HTERT RPE-1 (cell line): ENCODE measurements around the gene GLT8D2.
"Not testable (repeated sequence)": the region's sequence is repeated elsewhere in the genome, so short reads cannot be mapped to it uniquely, and the experiment has no call there.

Experiments used
- in situ Hi-C: fragments of 300-500 bp; cut with MboI; formaldehyde crosslinking; loops from 4 replicates; pipeline ENCODE4 v1.14.3; 2020; ENCODE audit warnings: low sequenced_read_pairs

GLT8D2 gene

DNA sequence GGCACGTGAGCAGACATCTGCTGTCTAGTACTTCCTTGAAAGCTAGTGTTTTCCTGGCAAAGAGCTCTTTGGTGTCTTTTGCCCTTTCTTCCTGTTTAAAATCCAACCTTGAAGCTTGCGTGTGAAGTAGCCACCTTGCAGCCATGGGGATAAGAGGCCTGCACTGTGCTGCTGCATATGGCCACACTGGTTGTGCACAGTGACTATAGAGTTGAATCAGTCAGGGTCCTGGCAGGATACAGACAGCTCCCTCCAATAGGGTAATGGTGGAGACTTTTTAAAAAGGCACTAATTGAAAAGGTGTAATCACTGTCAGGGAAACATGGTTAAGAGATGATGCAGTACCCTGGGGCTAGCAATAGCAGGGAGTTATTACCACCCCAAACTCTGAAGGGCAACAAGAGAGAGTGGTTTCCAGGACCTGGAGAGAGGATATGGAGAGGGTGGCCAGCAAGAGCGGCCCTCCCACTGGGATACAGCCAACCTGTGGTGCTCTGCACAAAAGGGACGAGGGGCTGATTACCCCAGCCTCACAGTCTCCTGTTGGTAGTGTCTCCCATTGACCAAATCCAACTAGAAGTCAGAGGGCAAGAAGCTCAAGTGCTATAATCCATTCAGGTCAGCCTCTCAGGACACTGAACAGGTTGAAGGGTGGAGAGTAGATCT lies 4.8 kb upstream of the GLT8D2 start:
- in situ Hi-C loops, result no loop called here

- in situ Hi-C loops, result no loop called here
These were observed 449 bp upstream of the GLT8D2 start for GRCh38 chr12:104050436-104050835.

DNA sequence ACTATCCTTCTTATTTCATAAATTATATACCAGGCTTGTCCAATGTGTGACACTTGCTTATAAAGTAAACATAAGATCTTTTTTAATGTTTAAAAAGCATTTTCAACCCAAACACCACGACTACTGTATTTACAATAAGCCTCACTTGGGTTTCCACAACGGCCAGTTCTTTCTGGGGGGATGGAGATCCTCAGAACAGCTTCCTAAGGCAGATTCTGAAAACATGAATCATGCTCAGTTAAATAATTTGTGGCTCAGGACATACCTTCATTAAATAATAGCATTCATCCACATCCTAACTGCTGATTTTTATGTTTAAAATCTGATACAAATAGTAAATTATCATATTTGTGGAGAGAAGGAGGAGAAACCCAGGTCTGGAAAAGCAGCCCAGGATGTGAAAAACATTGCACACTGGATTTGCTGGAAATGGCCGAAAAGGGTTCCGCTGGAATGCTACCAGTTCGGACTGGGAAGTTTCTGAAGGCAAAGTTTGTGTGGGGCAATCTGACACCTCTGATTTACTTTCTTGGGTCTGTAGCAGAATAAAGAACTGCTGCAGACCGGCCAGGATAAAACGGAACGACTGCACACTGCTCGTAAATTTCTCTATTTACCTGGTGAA lies 597 bp downstream of the GLT8D2 start:
- in situ Hi-C loops, result no loop called here

- in situ Hi-C loops, result no loop called here
These were observed 1.2 kb downstream of the GLT8D2 start for GRCh38 chr12:104048811-104049210.

- in situ Hi-C loops, result no loop called here
These were observed 1.8 kb downstream of the GLT8D2 start for GRCh38 chr12:104048162-104048561.

GRCh38 chr12:104046306-104046705 lies 3.7 kb downstream of the GLT8D2 start:
- in situ Hi-C loops, result no loop called here

GRCh38 chr12:104044158-104044557 lies 5.8 kb downstream of the GLT8D2 start:
- in situ Hi-C loops, result no loop called here

DNA sequence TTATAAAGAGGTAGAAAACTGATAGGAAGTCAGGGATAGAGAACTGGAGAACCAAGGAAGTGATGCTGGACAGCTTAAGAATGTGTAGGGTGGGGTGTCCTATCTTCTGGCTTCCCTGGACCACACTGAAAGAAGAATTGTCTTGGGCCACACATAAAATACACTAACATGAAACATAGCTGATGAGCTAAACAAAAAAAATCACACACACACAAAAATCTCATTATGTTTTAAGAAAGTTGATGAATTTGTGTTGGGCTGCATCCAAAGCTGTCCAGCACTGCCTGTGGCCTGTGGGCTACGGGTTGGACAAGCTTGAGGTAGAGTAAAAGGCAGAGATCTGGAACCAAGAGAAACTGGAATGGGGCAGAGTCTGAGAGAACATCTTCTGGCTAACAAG lies 7.4 kb downstream of the GLT8D2 start:
- in situ Hi-C loops, result no loop called here

GRCh38 chr12:104039769-104040168 lies 10.2 kb downstream of the GLT8D2 start:
- in situ Hi-C loops, result not testable (repeated sequence)

DNA sequence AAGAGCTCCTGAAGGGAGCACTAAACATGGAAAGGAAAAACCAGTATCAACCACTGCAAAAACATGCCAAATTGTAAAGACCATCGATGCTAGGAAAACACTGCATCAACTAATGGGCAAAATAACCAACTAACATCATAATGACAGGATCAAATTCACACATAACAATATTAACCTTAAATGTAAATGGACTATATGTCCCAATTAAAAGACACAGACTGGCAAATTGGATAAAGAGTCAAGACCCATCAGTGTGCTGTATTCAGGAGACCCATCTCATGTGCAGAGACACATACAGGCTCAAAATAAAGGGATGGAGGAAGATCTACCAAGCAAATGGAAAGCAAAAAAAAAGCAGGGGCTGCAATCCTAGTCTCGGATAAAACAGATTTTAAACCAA lies 13.8 kb downstream of the GLT8D2 start:
- in situ Hi-C loops, result not testable (repeated sequence)

DNA sequence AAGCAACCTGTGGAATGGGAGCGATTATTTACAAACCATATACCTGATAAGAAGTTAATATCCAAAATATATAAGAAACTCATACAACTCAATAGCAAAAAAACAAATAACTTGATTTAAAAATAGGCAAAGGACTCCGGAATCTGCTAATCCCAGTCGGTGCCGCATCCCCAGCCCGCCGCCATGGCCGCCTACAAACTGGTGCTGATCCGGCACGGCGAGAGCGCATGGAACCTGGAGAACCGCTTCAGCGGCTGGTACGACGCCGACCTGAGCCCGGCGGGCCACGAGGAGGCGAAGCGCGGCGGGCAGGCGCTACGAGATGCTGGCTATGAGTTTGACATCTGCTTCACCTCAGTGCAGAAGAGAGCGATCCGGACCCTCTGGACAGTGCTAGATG lies 19.4 kb downstream of the GLT8D2 start:
- in situ Hi-C loops, result not testable (repeated sequence)

GRCh38 chr12:104026841-104027599 lies 23.0 kb downstream of the GLT8D2 start:
- in situ Hi-C loops, result no loop called here

DNA sequence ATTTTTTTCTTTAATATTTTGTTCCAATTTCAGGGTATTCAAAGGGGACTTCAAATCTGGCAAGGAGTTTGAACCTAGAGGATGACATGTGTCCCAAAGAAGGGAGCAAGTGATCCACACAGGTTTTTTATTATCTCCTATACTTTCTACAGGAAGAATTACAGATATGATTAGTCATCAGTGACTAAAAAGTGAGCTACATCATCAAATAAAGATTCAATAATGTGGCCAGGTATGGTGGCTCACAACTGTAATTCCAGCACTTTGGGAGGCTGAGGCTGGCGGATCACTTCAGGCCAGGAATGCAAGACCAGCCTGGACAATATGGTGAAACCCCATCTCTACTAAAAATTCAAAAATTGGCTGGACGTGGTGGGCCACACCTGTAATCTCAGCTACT lies 24.2 kb downstream of the GLT8D2 start:
- in situ Hi-C loops, result no loop called here

GRCh38 chr12:104024348-104024747 lies 25.6 kb downstream of the GLT8D2 start:
- in situ Hi-C loops, result no loop called here

DNA sequence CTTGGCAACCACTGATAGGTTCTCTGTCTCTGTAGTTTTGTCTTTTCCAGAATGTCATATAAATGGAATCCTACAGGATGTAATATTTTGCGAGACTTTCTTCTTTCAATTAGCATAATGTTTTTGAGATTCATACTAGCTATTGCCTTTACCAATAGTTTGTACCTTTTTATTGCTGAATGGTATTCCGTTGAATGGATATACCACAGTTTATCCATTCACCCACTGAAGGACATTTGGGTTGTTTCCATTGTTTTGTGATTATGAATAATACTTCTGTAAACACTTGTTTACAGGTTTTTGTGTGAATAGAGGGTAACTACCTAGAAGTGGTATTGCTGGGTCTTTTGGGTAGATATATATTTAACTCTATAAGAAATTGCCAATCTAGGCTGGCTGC lies 26.3 kb downstream of the GLT8D2 start:
- in situ Hi-C loops, result no loop called here

GRCh38 chr12:104022786-104023185 lies 27.2 kb downstream of the GLT8D2 start:
- in situ Hi-C loops, result no loop called here

DNA sequence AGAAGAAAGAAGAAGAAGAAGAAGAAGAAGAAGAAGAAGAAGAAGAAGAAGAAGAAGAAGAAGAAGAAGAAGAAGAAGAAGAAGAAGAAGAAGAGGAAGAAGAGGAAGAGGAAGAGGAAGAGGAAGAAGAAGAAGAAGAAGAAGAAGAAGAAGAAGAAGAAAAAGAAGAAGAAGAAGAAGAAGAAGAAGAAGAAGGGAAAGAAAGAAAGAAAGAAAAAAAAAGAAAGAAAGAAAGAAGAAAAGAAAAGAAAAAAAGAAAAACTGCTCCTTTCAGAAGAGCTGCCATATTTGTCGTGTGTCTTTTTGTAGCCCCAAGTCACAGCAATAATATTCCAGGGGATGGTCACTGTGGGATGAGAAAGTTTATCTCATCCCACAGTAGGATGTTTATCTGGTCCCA lies 28.1 kb downstream of the GLT8D2 start:
- in situ Hi-C loops, result not testable (repeated sequence)

- in situ Hi-C loops, result no loop called here
These were observed 37.7 kb downstream of the GLT8D2 start for GRCh38 chr12:104012331-104012730.

DNA sequence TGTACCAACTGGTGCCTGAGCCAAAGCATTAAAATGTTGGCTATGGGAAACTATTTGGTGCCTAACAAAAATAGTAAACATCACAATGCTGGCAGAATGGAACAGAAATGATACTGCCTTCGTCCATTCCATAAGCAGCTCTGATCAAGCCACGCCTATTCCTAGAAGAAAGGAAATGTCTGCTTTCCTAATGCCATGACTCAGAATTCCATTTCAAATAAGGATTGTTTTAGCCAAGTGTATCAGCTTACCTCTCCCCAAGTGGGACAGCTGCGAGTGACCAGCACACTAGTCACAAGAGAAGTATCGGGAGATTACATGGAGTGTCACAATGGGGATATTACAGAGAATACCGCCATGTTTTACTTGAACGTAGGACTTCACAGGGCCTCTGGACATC lies 38.7 kb downstream of the GLT8D2 start:
- in situ Hi-C loops, result no loop called here

DNA sequence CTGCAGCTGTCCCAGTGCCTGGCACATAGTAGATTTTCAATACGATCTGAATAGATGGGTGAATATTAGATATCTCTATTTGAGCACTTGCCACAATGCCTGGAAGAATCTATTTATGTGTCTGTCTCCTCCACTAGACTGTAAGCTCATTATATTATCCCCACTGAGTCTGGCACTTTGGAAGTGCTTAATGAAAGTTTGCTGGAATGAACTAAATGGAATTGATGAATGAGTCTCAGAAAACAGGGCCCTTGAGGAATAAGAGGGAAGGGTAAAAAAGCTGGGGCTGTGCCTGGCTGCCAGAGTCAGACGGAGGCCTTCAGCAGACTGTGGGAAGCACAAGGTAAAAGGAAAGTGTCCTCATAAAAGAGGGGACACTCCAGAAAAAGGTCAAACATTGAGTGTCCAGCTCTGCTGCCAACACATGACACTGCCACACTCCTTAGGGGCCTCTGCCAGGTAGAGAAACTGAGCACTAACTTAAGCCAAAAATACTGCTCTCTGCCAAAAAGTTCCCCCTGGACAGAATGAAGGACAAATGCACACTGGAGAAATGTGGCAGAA lies 39.3 kb downstream of the GLT8D2 start:
- in situ Hi-C loops, result no loop called here

GRCh38 chr12:104010121-104010520 lies 39.9 kb downstream of the GLT8D2 start:
- in situ Hi-C loops, result no loop called here

- in situ Hi-C loops, result no loop called here
These were observed 43.1 kb downstream of the GLT8D2 start for GRCh38 chr12:104006929-104007328.
